SK-N-SH treated with all-trans-retinoic acid at 6 μM for 48 hours (cell line): ENCODE results near the gene MYH7B.

Experiments
- CSDC2 ChIP-seq: fragments of 250-450 bp; sonication (Bioruptor Pico); IDR thresholded peaks from 2 replicates; pipeline ENCODE4 v1.5.0; 2020; ENCODE audit warnings: mild to moderate bottlenecking, moderate library complexity
- ISL1 ChIP-seq: fragments of 250-450 bp; sonication (Bioruptor Pico); IDR thresholded peaks from 2 replicates; pipeline ENCODE4 v2.1.2; 2022; ENCODE audit warnings: mild to moderate bottlenecking, moderate library complexity
- OSR1 ChIP-seq: fragments of 250-450 bp; sonication (Bioruptor Pico); IDR thresholded peaks from 2 replicates; pipeline ENCODE4 v1.8.0; 2022; ENCODE audit warnings: moderate library complexity, mild to moderate bottlenecking, inconsistent platforms
- PPARA ChIP-seq: fragments of 250-450 bp; sonication (Bioruptor Pico); IDR thresholded peaks from 2 replicates; pipeline ENCODE4 v1.5.0; 2020; ENCODE audit warnings: mild to moderate bottlenecking, borderline replicate concordance
- TOX ChIP-seq: fragments of 250-450 bp; sonication (Bioruptor Pico); IDR thresholded peaks from 2 replicates; pipeline ENCODE4 v1.8.0; 2021; ENCODE audit warnings: mild to moderate bottlenecking, moderate library complexity, borderline replicate concordance
- TSHZ2 ChIP-seq: fragments of 250-450 bp; sonication (Bioruptor Pico); IDR thresholded peaks from 2 replicates; pipeline ENCODE4 v1.5.0; 2020; ENCODE audit warnings: mild to moderate bottlenecking, moderate library complexity
- ZC3H10 ChIP-seq: fragments of 250-450 bp; sonication (Bioruptor Pico); IDR thresholded peaks from 2 replicates; pipeline ENCODE4 v1.5.1; 2021; ENCODE audit warnings: mild to moderate bottlenecking, moderate library complexity
- ZFP3 ChIP-seq: fragments of 250-450 bp; sonication (Bioruptor Pico); IDR thresholded peaks from 2 replicates; pipeline ENCODE4 v1.5.0; 2020; ENCODE audit warnings: mild to moderate bottlenecking, moderate library complexity
- ZNF70 ChIP-seq: fragments of 450-650 bp; formaldehyde crosslinking; IDR thresholded peaks from 2 replicates; pipeline ENCODE4 v1.5.0; 2020; ENCODE audit warnings: mild to moderate bottlenecking, moderate library complexity

GRCh38 chr20:34978092-34978744 lies 22.6 kb downstream of the MYH7B start:
- TF ChIP-seq ZNF70 (no peak), ZC3H10 (CRISPR knock-in tag) (no peak), PPARA (CRISPR knock-in tag) (no peak), CSDC2 (CRISPR knock-in tag) (no peak), TSHZ2 (CRISPR knock-in tag) (no peak), OSR1 (CRISPR knock-in tag) (no peak), TOX (CRISPR knock-in tag) (no peak), ZFP3 (CRISPR knock-in tag) (no peak), ISL1 (CRISPR knock-in tag) (no peak)
